Measurements from ENCODE around the gene SLC38A1. TPM values are rescaled to one million over a fixed set of nuclear protein-coding genes. Genes with fewer than 3 reads are reported as not detected.

The SLC38A1 gene
- total RNA-seq, 4 donors from 2014 or later = 41.9 to 82.3 (median 49.8) TPM

- Histone ChIP-seq H3K36me3 (no peaks in the 10 kb centered on the region), H3K4me3 (no peak overlapping the region), H3K27me3 (no peaks in the 10 kb centered on the region), H3K9me3 (no peaks in the 10 kb centered on the region), H3K27ac (no peak overlapping the region), H3K4me1 (no peaks in the 10 kb centered on the region)
- TF ChIP-seq CTCF (IDR thresholded peaks at IDR 0.05) = no peak
- no peak for TF ChIP-seq POLR2A (IDR thresholded peaks at IDR 0.05)
- no peak for DNase-seq
Measured at GRCh38 chr12:46135750-46136149, 133.1 kb downstream of the SLC38A1 start.

GRCh38 chr12:46134852-46135251 lies 134.0 kb downstream of the SLC38A1 start:
- no peak overlapping the region for H3K4me3 ChIP-seq
- H3K27ac ChIP-seq = no peak overlapping the region
- no peaks in the 10 kb centered on the region for H3K27me3 ChIP-seq
- TF ChIP-seq CTCF (IDR thresholded peaks at IDR 0.05) (no peak), POLR2A (IDR thresholded peaks at IDR 0.05) (no peak)
- no peaks in the 10 kb centered on the region for H3K36me3 ChIP-seq
- no peaks in the 10 kb centered on the region for H3K9me3 ChIP-seq
- DNase-seq = no peak
- H3K4me1 ChIP-seq = no peaks in the 10 kb centered on the region

GRCh38 chr12:46134205-46134811 lies 134.5 kb downstream of the SLC38A1 start:
- no peaks in the 10 kb centered on the region for H3K4me1 ChIP-seq
- no peak overlapping the region for H3K4me3 ChIP-seq
- H3K9me3 ChIP-seq = no peaks in the 10 kb centered on the region
- H3K36me3 ChIP-seq = no peaks in the 10 kb centered on the region
- no peak overlapping the region for H3K27ac ChIP-seq
- no peaks in the 10 kb centered on the region for H3K27me3 ChIP-seq
- TF ChIP-seq CTCF (IDR thresholded peaks at IDR 0.05) (no peak), POLR2A (IDR thresholded peaks at IDR 0.05) (no peak)
- no peak for DNase-seq

- Histone ChIP-seq H3K4me3 (no peak overlapping the region), H3K27me3 (no peaks in the 10 kb centered on the region), H3K36me3 (no peaks in the 10 kb centered on the region), H3K4me1 (no peaks in the 10 kb centered on the region), H3K9me3 (no peaks in the 10 kb centered on the region), H3K27ac (no peak overlapping the region)
- DNase-seq = no peak
- TF ChIP-seq POLR2A (IDR thresholded peaks at IDR 0.05) (no peak), CTCF (IDR thresholded peaks at IDR 0.05) (no peak)
Measured at GRCh38 chr12:46133751-46134150, 135.1 kb downstream of the SLC38A1 start.

Other genes starting within 250 kb of the SLC38A1 start
- gene SLC38A2, start 103.7 kb upstream of the SLC38A1 start, total RNA-seq = 100 to 1,000 TPM in 3 of 4 donors, 10 to 100 TPM in 1; 93.1 to 173 (median 134) TPM